Neural crest cell (in vitro differentiated cells): Measurements from ENCODE around the gene WNT9B. TPM values are rescaled to one million over a fixed set of nuclear protein-coding genes. Genes with fewer than 3 reads are reported as not detected.
"Not testable (repeated sequence)": the region's sequence is repeated elsewhere in the genome, so short reads cannot be mapped to it uniquely, and the experiment has no call there.

Experiments used
- DNase-seq: peaks from one replicate; pipeline ENCODE4 v3.0.0; 2021; ENCODE audit warnings: low read depth, mixed read lengths, low spot score
- H3K27ac Mint-ChIP-seq: one replicate; pipeline ENCODE4 v1.8.0; 2021; ENCODE audit warnings: mild to moderate bottlenecking, mixed read lengths; ENCODE audit not compliant: unreplicated experiment
- H3K27me3 Mint-ChIP-seq: 2 replicates; pipeline ENCODE4 v1.8.0; 2021; ENCODE audit warnings: low read depth, mild to moderate bottlenecking, mixed read lengths
- H3K36me3 Mint-ChIP-seq: 2 replicates; pipeline ENCODE4 v1.8.0; 2021; ENCODE audit warnings: low read depth, mild to moderate bottlenecking, mixed read lengths
- H3K4me1 Mint-ChIP-seq: 2 replicates; pipeline ENCODE4 v1.8.0; 2021; ENCODE audit warnings: mixed read lengths
- H3K4me3 Mint-ChIP-seq: one replicate; pipeline ENCODE4 v1.8.0; 2021; ENCODE audit warnings: mild to moderate bottlenecking, mixed read lengths
- H3K9me3 Mint-ChIP-seq: 2 replicates; pipeline ENCODE4 v1.8.0; 2021; ENCODE audit warnings: mixed read lengths
- CTCF ChIP-seq: fragments of 200-600 bp; sonication (generic); conservative IDR thresholded peaks from 2 replicates; pipeline ENCODE4 v1.5.0; 2021; ENCODE audit warnings: antibody characterized with exemption, mild to moderate bottlenecking
- total RNA-seq: library from RNA; stranded (reverse); gene quantifications from 2 replicates; pipeline ENCODE4 v1.2.1, GENCODE V29; 2021

WNT9B gene
- total RNA-seq, 1 donor from 2014 or later: not detected

- H3K27ac Mint-ChIP-seq: no peak overlapping the region
- no peaks in the 10 kb centered on the region for H3K36me3 Mint-ChIP-seq
- DNase-seq: no peak
- no peak for TF ChIP-seq CTCF
- no peaks in the 10 kb centered on the region for H3K9me3 Mint-ChIP-seq
- H3K27me3 Mint-ChIP-seq: peaks cover 3% of the 10 kb centered on the region
- H3K4me1 Mint-ChIP-seq: peaks cover 2% of the 10 kb centered on the region
- H3K4me3 Mint-ChIP-seq: no peak overlapping the region
Observed at GRCh38 chr17:46917041-46917440, 65.7 kb downstream of the WNT9B start.

- Mint-ChIP-seq H3K4me1 (peaks cover 6% of the 10 kb centered on the region), H3K27ac (no peak overlapping the region), H3K9me3 (no peaks in the 10 kb centered on the region), H3K4me3 (no peak overlapping the region), H3K27me3 (peaks cover 3% of the 10 kb centered on the region), H3K36me3 (no peaks in the 10 kb centered on the region)
- DNase-seq: no peak
- no peak for TF ChIP-seq CTCF
Observed at GRCh38 chr17:46917516-46917915, 66.1 kb downstream of the WNT9B start.

DNA sequence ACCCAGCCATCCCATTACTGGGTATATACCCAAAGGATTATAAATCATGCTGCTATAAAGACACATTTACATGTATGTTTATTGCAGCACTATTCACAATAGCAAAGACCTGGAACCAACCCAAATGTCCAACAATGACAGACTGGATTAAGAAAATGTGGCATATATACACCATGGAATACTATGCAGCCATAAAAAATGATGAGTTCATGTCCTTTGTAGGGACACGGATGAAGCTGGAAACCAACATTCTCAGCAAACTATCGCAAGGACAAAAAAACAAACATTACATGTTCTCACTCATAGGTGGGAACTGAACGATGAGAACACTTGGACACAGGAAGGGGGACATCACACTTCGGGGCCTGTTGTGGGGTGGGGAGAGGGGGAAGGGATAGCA is 70.6 kb downstream of the WNT9B start:
- not testable (repeated sequence) for DNase-seq, H3K36me3 Mint-ChIP-seq, H3K9me3 Mint-ChIP-seq, H3K27me3 Mint-ChIP-seq
- Mint-ChIP-seq H3K4me3 (peak overlapping the region; percentile 80), H3K27ac (peak overlapping the region; percentile 60), H3K4me1 (peaks cover 28% of the 10 kb centered on the region)

DNA sequence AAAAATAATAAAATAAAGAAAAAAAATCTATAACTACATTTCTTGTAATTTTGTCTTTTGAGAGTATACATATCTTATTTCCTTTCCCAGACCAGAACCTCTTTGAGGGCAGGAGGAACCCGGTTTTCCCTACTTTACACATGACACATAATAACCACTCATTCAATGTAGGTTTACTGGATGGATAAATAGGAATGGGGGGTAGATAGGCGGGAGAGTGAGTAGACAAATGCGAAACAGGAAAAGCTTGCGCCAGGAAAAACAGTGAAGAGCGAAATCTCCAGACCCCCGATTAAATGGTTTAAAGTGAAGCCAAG is 71.1 kb downstream of the WNT9B start:
- TF ChIP-seq CTCF: no peak
- Mint-ChIP-seq H3K27ac (peak overlapping the region; percentile 100), H3K4me1 (peaks cover 28% of the 10 kb centered on the region), H3K27me3 (peaks cover 3% of the 10 kb centered on the region), H3K4me3 (peak overlapping the region; percentile 94), H3K36me3 (no peaks in the 10 kb centered on the region), H3K9me3 (no peaks in the 10 kb centered on the region)
- DNase-seq: no peak

GRCh38 chr17:46922804-46923635 is 71.6 kb downstream of the WNT9B start, which contains the start of gene GOSR2:
Gene GOSR2, plus strand, starts transcription at chr17:46923160. Its CDS starts 33 bp downstream, at chr17:46923193.
- peak; percentile 89 for DNase-seq
- Mint-ChIP-seq H3K36me3 (no peaks in the 10 kb centered on the region), H3K27me3 (peaks cover 3% of the 10 kb centered on the region), H3K27ac (peak within 1 kb of the TSS; percentile 100), H3K9me3 (no peaks in the 10 kb centered on the region), H3K4me1 (peaks cover 28% of the 10 kb centered on the region), H3K4me3 (peak within 1 kb of the TSS; percentile 94)
- no peak for TF ChIP-seq CTCF

- H3K4me1 Mint-ChIP-seq: peaks cover 45% of the 10 kb centered on the region
- no peak overlapping the region for H3K27ac Mint-ChIP-seq
- H3K4me3 Mint-ChIP-seq: peak overlapping the region; percentile 94
Observed at GRCh38 chr17:46925185-46925868, 73.9 kb downstream of the WNT9B start.

More at GRCh38 chr17:46925185-46925868, 73.9 kb downstream of the WNT9B start:
- DNase-seq: no peak
- H3K9me3 Mint-ChIP-seq: no peaks in the 10 kb centered on the region
- no peak for TF ChIP-seq CTCF
- no peaks in the 10 kb centered on the region for H3K27me3 Mint-ChIP-seq
- H3K36me3 Mint-ChIP-seq: no peaks in the 10 kb centered on the region
